ENCODE measurements around the gene LANCL2. TPM values are rescaled to one million over a fixed set of nuclear protein-coding genes. Genes with fewer than 3 reads are reported as not detected.
A peak's percentile ranks its signal among the peaks of the same experiment; 100 is the strongest.
"Not testable (repeated sequence)": the region's sequence is repeated elsewhere in the genome, so short reads cannot be mapped to it uniquely, and the experiment has no call there.

Gene LANCL2
- total RNA-seq, 4 donors from 2014 or later = 12.6 to 23.3 (median 18.6) TPM

DNA sequence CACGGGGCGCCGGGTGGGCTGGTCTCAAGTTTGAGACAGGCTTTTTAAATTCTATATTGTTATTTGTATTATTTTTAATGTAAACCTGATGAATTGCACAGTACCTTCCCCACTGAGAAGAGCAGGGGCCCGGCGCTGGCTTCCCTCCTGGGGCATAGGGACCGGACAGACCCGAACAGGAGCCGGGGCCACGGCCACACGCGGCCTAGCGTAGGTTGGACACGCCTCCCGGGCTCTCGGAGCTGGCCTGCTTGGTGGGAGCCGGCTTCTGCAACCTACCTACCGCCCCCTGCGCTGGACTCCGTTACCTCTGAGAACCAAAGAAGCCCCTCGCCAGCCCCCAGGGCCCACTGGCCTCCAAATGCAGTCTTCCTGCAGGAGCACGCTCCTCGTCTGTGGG, 19.8 kb upstream of the LANCL2 start:
- ATAC-seq (ENCODE audit: low FRiP score) (no peak), DNase-seq (ENCODE audit: low spot score) (no peak)
- TF ChIP-seq, protein P1, sequence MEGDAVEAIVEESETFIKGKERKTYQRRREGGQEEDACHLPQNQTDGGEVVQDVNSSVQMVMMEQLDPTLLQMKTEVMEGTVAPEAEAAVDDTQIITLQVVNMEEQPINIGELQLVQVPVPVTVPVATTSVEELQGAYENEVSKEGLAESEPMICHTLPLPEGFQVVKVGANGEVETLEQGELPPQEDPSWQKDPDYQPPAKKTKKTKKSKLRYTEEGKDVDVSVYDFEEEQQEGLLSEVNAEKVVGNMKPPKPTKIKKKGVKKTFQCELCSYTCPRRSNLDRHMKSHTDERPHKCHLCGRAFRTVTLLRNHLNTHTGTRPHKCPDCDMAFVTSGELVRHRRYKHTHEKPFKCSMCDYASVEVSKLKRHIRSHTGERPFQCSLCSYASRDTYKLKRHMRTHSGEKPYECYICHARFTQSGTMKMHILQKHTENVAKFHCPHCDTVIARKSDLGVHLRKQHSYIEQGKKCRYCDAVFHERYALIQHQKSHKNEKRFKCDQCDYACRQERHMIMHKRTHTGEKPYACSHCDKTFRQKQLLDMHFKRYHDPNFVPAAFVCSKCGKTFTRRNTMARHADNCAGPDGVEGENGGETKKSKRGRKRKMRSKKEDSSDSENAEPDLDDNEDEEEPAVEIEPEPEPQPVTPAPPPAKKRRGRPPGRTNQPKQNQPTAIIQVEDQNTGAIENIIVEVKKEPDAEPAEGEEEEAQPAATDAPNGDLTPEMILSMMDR (IDR thresholded peaks at IDR 0.05) = no peak

DNA sequence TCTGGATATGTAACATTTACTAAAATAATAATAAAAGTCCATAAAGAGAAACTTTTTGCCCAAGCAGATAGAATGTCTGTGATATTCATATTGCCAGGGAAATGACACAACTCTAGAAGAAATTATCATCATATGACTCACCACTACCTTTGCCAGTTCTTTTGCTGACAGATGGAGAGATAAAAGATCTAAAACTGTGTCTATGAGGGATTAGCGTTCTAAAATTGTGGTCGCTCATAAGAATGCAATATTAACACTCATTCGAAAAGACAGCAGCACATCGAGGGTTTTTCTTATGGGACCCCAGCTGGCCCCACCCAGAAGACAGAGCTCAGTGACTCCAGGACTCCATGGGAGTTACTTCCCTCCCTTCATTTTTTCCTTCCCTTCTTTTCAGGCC, 16.6 kb upstream of the LANCL2 start:
- TF ChIP-seq, protein P1 (IDR thresholded peaks at IDR 0.05) = no peak
- ATAC-seq (ENCODE audit: low FRiP score) (peak; percentile 66), DNase-seq (ENCODE audit: low spot score) (no peak)

DNA sequence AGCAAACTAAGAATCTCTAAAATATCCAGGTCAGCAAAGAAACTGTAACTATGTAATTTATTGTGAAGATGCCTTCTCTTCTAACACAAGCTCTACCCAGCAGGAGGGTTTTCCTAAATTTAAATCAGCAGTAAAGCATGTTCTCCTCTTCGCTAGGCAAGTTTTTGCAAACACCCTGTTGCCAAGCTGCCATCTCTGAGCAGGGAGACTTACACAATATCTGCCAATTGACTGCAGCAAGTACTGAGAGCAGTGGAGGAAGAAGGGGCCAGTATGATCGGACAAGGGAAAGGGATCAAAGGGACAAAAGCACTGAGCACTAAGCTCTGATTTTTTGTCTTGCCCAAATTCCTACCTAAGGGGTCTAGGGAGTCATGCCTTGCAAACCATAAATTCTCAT, 16.0 kb upstream of the LANCL2 start:
- DNase-seq (ENCODE audit: low spot score) (no peak), ATAC-seq (ENCODE audit: low FRiP score) (no peak)
- TF ChIP-seq, protein P1 (IDR thresholded peaks at IDR 0.05) = no peak

DNA sequence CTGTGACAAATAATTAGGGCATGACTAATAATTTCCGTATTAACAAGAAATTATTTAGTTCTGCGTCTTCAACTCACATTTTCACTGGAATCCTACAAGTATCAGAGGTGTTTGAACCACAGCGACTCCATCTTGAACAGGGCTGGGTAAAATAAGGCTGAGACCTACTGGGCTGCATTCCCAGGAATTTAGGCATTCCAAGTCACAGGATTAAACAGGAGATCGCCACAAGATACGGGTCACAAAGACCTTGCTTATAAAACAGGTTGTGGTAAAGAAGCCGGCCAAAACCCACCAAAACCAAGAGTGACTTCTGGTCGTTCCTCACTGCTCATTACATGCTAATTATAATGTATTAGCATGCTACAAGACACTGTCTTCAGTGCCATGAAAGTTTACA, 14.9 kb upstream of the LANCL2 start:
- TF ChIP-seq, protein P1 (IDR thresholded peaks at IDR 0.05) = no peak
- ATAC-seq (ENCODE audit: low FRiP score) = no peak
- DNase-seq (ENCODE audit: low spot score) = no peak

DNA sequence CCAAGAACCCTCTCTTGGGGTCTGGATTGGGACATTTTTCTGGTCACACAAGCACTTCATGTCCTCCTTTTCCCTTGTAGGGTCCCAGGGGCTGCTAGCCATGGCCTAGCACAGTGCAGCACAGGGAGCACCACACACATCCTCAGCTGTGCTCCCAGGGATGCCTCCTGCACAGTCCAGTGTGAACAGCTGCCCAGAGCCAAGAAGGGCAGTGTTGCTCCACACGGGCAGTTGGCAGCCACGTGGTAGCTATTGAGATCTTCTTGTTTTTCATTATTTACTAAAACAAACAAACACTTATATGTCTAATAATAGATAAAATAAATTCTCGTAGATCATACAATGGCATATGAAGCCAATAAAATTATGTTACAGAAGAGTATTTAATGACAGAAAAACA, 13.9 kb upstream of the LANCL2 start:
- TF ChIP-seq, protein P1 (IDR thresholded peaks at IDR 0.05) = no peak
- DNase-seq (ENCODE audit: low spot score) (no peak), ATAC-seq (ENCODE audit: low FRiP score) (no peak)

DNA sequence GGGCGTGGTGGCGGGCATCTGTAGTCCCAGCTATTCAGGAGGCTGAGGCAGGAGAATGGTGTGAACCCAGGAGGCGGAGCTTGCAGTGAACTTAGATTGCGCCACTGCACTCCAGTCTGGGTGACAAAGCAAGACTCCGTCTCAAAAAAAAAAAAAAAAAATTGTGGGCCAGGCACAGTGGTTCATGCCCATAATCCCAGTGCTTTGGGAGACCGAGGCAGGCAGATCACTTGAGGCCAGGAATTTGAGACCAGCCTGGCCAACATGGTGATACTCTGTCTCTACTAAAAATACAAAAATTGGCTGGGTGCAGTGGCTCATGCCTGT, 12.2 kb upstream of the LANCL2 start:
- ATAC-seq (ENCODE audit: low FRiP score); DNase-seq (ENCODE audit: low spot score): not testable (repeated sequence)

DNA sequence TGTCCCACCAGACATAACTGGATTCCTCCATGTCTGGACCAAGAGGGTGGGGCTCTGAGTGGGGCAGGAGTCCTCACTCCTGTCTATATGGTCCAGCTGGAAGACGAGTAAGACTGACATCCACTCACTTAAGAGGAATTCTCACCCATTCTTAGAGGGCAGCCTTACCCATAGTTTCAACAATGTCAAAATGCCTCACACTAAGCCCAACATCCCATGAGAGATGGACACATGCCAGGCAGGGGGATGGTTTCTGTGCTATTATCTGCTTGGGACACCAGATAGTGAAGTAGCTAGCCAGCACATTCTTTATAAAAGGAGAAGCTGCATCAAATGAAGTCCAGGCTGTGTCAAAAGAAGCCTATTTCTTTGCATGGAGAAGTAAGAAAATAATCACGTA, 4.7 kb upstream of the LANCL2 start:
- ATAC-seq (ENCODE audit: low FRiP score) (no peak), DNase-seq (ENCODE audit: low spot score) (no peak)
- TF ChIP-seq, protein P1 (IDR thresholded peaks at IDR 0.05) = no peak

DNA sequence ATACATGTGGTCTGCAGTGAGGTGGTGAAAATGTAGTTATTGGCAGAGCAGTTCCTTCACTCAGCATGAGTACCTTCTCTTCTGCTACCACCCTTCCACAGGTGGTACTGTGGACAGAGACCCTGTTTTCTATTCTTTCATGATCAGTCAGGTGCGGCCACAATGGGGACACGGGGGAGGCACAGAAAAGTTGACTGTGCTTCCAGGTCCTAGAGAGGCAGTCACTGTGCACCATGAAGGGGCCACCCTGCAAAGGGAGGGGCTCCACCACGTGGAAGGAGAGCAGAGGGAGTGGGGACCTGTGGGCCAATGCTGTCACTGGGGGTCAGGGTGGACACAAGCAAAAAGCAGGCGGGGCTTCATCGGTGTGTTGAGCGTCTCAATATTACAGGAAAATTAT, 3.6 kb upstream of the LANCL2 start:
- TF ChIP-seq, protein P1 (IDR thresholded peaks at IDR 0.05) = no peak
- ATAC-seq (ENCODE audit: low FRiP score) (no peak), DNase-seq (ENCODE audit: low spot score) (no peak)
